ENCODE measurements around the gene BFSP1.

The BFSP1 gene

GRCh38 chr20:17457588-17458190, 73.5 kb downstream of the BFSP1 start:
- DNase-seq: peak; percentile 84

DNA sequence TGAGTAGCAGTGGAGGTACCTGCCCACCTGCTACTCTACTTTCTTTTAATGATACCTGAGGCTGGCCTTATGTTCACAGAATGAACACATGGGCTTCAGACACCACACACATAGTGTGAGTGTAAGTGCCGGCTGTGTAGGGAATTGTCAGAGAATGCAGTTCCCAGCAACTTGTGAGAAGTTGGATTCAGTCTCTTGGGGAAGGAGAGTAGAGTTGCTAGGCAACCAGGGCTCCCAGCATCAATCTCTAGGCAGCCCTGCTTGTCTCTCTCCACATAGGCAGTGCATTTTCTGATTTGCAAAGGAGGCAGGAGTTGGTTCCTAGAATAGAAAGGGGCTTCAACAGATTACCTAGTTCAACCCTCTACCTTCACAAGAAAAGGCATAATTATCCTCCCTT, 74.1 kb downstream of the BFSP1 start:
- no peak for DNase-seq

- DNase-seq: no peak
These were observed 74.9 kb downstream of the BFSP1 start for GRCh38 chr20:17456279-17456678.

DNA sequence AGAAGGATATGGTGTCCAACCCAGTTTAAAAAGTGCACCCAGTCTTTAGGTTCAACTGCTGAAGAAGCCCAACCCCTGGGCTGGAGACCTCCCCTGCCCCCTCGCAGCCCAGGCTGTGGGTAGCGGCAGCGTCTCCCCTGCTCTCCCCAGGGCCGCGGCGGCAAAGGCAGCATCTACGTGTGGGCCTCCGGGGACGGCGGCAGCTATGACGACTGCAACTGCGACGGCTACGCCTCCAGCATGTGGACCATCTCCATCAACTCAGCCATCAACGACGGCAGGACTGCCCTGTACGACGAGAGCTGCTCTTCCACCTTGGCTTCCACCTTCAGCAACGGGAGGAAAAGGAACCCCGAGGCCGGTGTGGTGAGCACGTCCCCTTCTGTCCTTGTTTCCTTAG, 77.6 kb downstream of the BFSP1 start:
- no peak for DNase-seq

- no peak for DNase-seq
These were observed 78.7 kb downstream of the BFSP1 start for GRCh38 chr20:17452441-17452840.

DNA sequence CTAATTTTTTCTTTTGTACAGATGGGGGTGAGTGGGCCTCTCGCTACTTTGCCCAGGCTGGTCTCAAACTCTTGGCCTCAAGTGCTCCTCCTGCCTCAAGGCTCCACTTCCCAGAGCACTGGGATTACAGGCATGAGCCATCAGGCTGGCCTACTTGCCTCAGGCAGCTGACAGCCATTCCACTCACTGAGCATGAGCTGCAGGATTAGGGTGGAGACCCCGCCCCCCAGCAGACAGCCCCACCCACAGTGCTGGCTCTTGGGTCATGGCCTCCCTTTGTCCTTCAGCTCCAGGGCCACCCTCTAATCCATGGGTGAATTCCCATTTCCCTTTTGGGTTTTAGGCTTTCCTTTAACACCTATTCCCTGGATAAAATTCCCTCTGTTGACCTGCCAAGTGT, 82.1 kb downstream of the BFSP1 start:
- no peak for DNase-seq

DNA sequence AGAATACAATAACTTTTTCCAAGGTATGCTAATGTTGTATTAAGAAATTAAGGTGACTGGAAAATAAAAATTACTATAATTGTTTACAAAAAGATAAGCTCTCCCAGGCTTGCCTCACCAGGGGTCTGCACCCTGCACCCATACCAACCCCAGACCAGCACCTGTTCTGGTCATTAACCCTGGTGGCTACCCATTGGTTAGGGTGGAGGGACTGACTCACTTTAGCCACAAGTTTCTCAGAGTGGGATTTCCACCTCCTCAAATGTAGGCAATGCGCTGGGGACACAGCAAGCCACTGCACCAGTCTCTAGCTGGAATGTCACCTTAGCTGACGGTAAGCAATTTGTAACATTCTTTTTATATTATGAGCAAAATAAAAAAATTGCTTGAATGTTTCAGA, 83.1 kb downstream of the BFSP1 start:
- no peak for DNase-seq

DNA sequence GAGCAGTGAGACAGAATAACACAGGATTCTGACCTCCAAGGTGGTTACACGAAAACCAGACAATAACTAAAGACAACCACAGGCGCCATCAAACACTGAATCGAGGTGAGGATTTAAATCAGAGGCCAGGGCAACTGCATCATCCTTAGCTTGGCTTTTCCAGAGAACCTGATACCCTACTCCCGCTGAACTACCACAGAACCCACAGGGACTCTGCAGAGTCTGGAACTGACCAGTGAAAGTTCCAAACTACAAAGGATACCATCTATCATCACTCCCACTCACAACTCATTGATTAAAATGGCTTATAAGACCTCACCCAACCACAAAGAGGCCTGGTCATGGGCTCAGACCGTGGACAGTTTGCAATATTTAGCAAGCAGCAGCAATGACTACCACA, 85.0 kb downstream of the BFSP1 start:
- no peak for DNase-seq

DNA sequence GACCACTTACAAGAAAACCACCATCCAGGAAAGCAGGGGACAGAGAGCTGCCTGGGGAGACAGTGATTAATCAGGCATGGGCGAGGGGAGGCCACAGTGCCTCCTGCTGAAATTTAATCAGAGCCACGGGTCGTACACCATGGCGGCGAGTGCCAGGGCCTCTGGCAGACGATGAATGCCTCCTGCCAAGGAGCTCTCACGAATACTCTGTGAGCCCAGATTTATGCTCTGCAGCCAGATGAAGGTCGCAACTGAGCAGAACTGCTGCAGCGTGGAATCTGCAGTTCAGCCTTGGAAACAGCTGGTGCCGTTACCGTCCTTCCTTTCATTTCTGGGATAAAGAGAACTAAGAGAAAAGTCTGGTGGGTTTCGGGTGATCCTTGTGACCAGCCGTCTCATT, 85.6 kb downstream of the BFSP1 start:
- no peak for DNase-seq

- no peak for DNase-seq
These were observed 87.1 kb downstream of the BFSP1 start for GRCh38 chr20:17444091-17444490.

All from fibroblast of skin of right quadriceps (primary cell).